Lower lobe of right lung (tissue), 2 donors: ENCODE measurements around the gene OR4Q2. TPM values are rescaled to one million over a fixed set of nuclear protein-coding genes. Genes with fewer than 3 reads are reported as not detected.

Source experiments
- ATAC-seq, 2 donors: fragments of 200-7000 bp; cut with Tn5 transposase; one replicate each; pipeline ENCODE4 v1.9.1; 2020 to 2022; ENCODE audit warnings: mild to moderate bottlenecking in 2 of 2, moderate library complexity in 2 of 2
- DNase-seq: peaks from one replicate; pipeline ENCODE4 v3.0.0-alpha.2; 2020
- H3K27ac ChIP-seq: fragments of 200-600 bp; one replicate; pipeline ENCODE4 v1.8.0; 2022
- H3K27me3 ChIP-seq: fragments of 200-600 bp; one replicate; pipeline ENCODE4 v1.8.0; 2022; ENCODE audit warnings: low read depth
- H3K36me3 ChIP-seq: fragments of 200-600 bp; one replicate; pipeline ENCODE4 v1.8.0; 2022; ENCODE audit warnings: mild to moderate bottlenecking
- H3K4me1 ChIP-seq: fragments of 200-600 bp; one replicate; pipeline ENCODE4 v1.8.0; 2022
- H3K4me3 ChIP-seq: fragments of 200-600 bp; one replicate; pipeline ENCODE4 v1.8.0; 2022; ENCODE audit warnings: mild to moderate bottlenecking
- H3K9me3 ChIP-seq: fragments of 200-600 bp; one replicate; pipeline ENCODE4 v1.8.0; 2022
- intact Hi-C: fragments of 100-400 bp; cut with DNase I; formaldehyde crosslinking; loops from one replicate; pipeline ENCODE4 v1.11.0; 2022
- total RNA-seq: library from RNA; stranded (reverse); fragmentation: NEBNext Ultra II Directional; extraction: Animal tissue kit (Norgen Biotek cat#: 25700); gene quantifications from one replicate; pipeline ENCODE4 v1.2.1, GENCODE V29; 2021
- TF ChIP-seq, protein P1 (sequence below): fragments of 200-600 bp; IDR thresholded peaks from one replicate; pipeline ENCODE4 v1.8.0; 2022; ENCODE audit warnings: antibody characterized with exemption, mild to moderate bottlenecking
- donor health status: DM: no; HTN: yes; CAD: no; lungs with severe emphysema.

The OR4Q2 gene
- total RNA-seq, 1 donor from 2014 or later = not detected

DNA sequence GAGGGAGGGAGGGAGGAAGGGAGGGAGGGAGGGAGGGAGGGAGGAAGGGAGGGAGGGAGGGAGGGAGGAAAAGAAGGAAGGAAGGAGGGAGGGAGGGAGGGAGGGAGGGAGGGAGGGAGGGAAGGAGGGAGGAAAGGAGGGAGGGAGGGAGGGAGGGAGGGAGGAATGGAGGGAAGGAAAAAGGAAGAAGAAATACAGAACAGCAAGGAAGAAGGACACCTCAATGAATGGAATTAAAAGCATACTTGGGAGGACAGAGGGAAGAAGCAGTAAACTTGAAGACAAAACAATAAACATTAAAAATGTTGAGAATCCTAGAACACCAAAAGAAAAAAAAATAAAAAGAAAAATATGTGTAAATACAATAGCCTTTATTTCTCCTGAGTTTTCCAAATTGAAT lies 6.2 kb downstream of the OR4Q2 start:
- H3K27ac ChIP-seq = no peak overlapping the region
- ATAC-seq (no peak), DNase-seq (no peak)
- no peaks in the 10 kb centered on the region for H3K36me3 ChIP-seq
- H3K9me3 ChIP-seq = no peaks in the 10 kb centered on the region
- H3K27me3 ChIP-seq = no peaks in the 10 kb centered on the region
- TF ChIP-seq, protein P1, sequence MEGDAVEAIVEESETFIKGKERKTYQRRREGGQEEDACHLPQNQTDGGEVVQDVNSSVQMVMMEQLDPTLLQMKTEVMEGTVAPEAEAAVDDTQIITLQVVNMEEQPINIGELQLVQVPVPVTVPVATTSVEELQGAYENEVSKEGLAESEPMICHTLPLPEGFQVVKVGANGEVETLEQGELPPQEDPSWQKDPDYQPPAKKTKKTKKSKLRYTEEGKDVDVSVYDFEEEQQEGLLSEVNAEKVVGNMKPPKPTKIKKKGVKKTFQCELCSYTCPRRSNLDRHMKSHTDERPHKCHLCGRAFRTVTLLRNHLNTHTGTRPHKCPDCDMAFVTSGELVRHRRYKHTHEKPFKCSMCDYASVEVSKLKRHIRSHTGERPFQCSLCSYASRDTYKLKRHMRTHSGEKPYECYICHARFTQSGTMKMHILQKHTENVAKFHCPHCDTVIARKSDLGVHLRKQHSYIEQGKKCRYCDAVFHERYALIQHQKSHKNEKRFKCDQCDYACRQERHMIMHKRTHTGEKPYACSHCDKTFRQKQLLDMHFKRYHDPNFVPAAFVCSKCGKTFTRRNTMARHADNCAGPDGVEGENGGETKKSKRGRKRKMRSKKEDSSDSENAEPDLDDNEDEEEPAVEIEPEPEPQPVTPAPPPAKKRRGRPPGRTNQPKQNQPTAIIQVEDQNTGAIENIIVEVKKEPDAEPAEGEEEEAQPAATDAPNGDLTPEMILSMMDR = no peak
- H3K4me1 ChIP-seq = no peaks in the 10 kb centered on the region
- intact Hi-C loops = no loop called here
- no peak overlapping the region for H3K4me3 ChIP-seq

DNA sequence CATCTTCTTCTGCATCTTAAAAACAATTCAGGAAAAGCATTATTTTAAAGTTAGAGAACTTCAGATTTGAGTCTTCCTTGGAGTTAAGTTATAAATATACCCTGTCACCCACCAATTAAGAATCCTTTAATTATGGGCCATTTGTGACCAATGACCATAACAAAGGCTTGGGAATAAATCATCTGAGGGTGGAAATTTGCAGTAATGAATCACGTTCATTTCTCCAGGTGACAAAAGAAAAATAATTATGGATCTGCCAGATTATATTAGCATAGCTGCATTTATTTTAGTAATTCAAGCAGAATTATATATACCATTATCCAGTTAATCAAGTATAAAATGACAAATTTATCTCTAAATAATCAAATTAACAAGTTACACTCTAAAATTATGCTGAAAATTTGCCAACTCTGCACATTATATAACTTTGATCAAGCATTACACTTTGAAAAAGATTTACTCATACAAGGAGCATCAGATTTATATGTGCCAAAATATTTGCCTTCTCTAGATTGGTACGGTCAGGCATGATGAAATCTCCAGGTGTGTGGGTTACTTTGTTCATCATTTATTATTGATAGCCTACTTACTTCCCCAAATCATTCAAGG lies 17.4 kb downstream of the OR4Q2 start, which contains the start of gene OR4K14:
Gene OR4K14 (minus strand): TSS at position 51 of the 609 bp plus-strand sequence. CDS start 4,114 bp downstream, outside the sequence.
- intact Hi-C loops = no loop called here
- no peak within 1 kb of the TSS for H3K27ac ChIP-seq
- TF ChIP-seq, protein P1 = no peak

DNA sequence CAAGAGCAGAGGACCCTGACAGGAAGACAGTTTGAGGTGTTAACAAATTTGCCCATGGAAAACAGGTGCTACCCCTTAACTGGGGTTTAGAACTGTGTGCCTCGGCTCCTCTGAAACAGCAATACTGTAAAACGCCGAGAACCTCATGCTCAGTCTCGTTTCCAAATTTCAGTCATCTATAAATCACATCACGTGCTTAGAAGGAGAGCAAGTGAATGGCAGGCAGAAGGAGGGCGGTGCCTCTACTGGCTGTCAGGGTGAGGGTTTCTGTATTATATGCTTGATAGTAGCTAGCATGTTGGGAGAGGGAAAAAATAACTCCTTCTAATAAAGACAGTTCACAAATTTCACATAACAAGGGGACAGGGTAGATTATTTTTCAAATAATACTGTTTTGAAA lies 29.1 kb downstream of the OR4Q2 start:
- H3K4me3 ChIP-seq = no peak overlapping the region
- no peaks in the 10 kb centered on the region for H3K27me3 ChIP-seq
- no peak for ATAC-seq
- TF ChIP-seq, protein P1 = no peak
- DNase-seq = no peak
- H3K9me3 ChIP-seq = no peaks in the 10 kb centered on the region
- H3K36me3 ChIP-seq = no peaks in the 10 kb centered on the region
- no peak overlapping the region for H3K27ac ChIP-seq
- intact Hi-C loops = no loop called here
- no peaks in the 10 kb centered on the region for H3K4me1 ChIP-seq

More for the DNA sequence above, 17.4 kb downstream of the OR4Q2 start, which contains the start of gene OR4K14:
- Histone ChIP-seq H3K27me3 (no peaks in the 10 kb centered on the region), H3K4me3 (no peak within 1 kb of the TSS), H3K4me1 (no peaks in the 10 kb centered on the region), H3K36me3 (no peaks in the 10 kb centered on the region), H3K9me3 (no peaks in the 10 kb centered on the region)
- ATAC-seq = no peak
- no peak for DNase-seq

DNA sequence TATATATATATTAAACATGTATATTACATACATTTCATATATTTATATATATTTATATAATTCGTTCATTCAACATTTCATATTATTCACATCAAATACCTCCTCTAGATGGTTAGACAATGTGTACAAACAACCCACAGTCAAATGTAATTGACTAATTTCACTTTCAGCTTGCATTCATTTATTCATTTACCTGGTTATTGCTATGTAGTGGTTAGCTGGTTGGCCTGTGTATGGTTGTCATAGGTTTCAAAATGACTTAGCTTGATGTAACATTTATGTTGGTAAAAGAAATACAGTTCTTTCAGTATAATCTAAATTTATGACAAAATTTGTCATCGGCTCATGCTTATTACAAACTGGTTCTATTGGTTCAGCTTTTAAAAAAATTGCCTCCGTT lies 33.5 kb downstream of the OR4Q2 start:
- ATAC-seq (no peak), DNase-seq (no peak)
- Histone ChIP-seq H3K4me1 (no peaks in the 10 kb centered on the region), H3K27ac (no peak overlapping the region), H3K9me3 (no peaks in the 10 kb centered on the region), H3K36me3 (no peaks in the 10 kb centered on the region), H3K4me3 (no peak overlapping the region), H3K27me3 (no peaks in the 10 kb centered on the region)
- intact Hi-C loops = no loop called here
- TF ChIP-seq, protein P1 = no peak

DNA sequence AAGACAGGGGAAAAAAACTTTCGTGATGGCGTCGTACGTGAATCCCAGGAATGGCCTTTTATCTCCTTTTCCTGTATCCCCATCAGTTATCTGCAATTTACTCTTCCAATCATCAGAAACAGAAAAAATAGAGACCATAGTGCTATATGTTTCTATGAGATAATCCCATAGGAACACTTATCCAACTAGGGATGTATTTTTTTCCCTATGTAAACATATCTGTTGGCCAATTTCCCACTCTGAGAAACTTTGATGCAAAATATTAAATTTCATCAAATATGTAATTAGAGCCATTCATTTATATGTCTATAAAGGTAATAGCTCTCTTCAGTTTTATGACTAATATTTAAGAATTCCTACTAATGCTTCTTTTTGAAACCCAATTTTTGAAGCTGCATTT lies 34.0 kb downstream of the OR4Q2 start, which contains the start of gene OR4K13:
Gene OR4K13 (minus strand): TSS at position 101 of the 400 bp plus-strand sequence. CDS start 1,280 bp downstream, outside the sequence.
- Histone ChIP-seq H3K4me3 (no peak within 1 kb of the TSS), H3K36me3 (no peaks in the 10 kb centered on the region), H3K9me3 (no peaks in the 10 kb centered on the region), H3K4me1 (no peaks in the 10 kb centered on the region), H3K27ac (no peak within 1 kb of the TSS), H3K27me3 (no peaks in the 10 kb centered on the region)
- intact Hi-C loops = no loop called here
- DNase-seq = no peak
- TF ChIP-seq, protein P1 = no peak
- no peak for ATAC-seq
